Measurements from ENCODE around the gene RNFT2. TPM values are rescaled to one million over a fixed set of nuclear protein-coding genes. Genes with fewer than 3 reads are reported as not detected.
A peak's percentile ranks its signal among the peaks of the same experiment; 100 is the strongest.

RNFT2 gene
- total RNA-seq, 1 donor from 2014 or later, result 0.66 TPM

- Histone ChIP-seq H3K27me3 (ENCODE audit: low read depth) (no peaks in the 10 kb centered on the region), H3K9me3 (replicated peaks) (no peaks in the 10 kb centered on the region), H3K4me3 (no peak overlapping the region), H3K27ac (replicated peaks) (no peak overlapping the region), H3K36me3 (peaks cover 27% of the 10 kb centered on the region), H3K4me1 (peaks cover 38% of the 10 kb centered on the region)
- intact Hi-C loops (cut with micrococcal nuclease), result no loop called here
- no peak for TF ChIP-seq CTCF (IDR thresholded peaks at IDR 0.05; ENCODE audit: borderline replicate concordance)
- no peak for DNase-seq
Measured at GRCh38 chr12:116731801-116732200, 6.3 kb upstream of the RNFT2 start.

GRCh38 chr12:116734156-116734768 is 3.9 kb upstream of the RNFT2 start:
- no peaks in the 10 kb centered on the region for H3K9me3 ChIP-seq (replicated peaks)
- no peaks in the 10 kb centered on the region for H3K27me3 ChIP-seq (ENCODE audit: low read depth)
- peaks cover 27% of the 10 kb centered on the region for H3K36me3 ChIP-seq
- intact Hi-C loops (cut with micrococcal nuclease), result no loop called here
- H3K4me1 ChIP-seq, result peaks cover 32% of the 10 kb centered on the region
- H3K4me3 ChIP-seq, result no peak overlapping the region
- no peak overlapping the region for H3K27ac ChIP-seq (replicated peaks)
- no peak for TF ChIP-seq CTCF (IDR thresholded peaks at IDR 0.05; ENCODE audit: borderline replicate concordance)
- no peak for DNase-seq

GRCh38 chr12:116735084-116735483 is 3.0 kb upstream of the RNFT2 start:
- intact Hi-C loops (cut with micrococcal nuclease), result no loop called here

GRCh38 chr12:116735951-116736599 is 2.0 kb upstream of the RNFT2 start:
- peak overlapping the region; percentile 98 for H3K4me3 ChIP-seq
- intact Hi-C loops (cut with micrococcal nuclease), result no loop called here

More at GRCh38 chr12:116735084-116735483, 3.0 kb upstream of the RNFT2 start:
- TF ChIP-seq CTCF (IDR thresholded peaks at IDR 0.05; ENCODE audit: borderline replicate concordance), result no peak
- Histone ChIP-seq H3K4me3 (no peak overlapping the region), H3K27ac (replicated peaks) (no peak overlapping the region), H3K27me3 (ENCODE audit: low read depth) (no peaks in the 10 kb centered on the region), H3K4me1 (peaks cover 32% of the 10 kb centered on the region), H3K36me3 (peaks cover 27% of the 10 kb centered on the region), H3K9me3 (replicated peaks) (no peaks in the 10 kb centered on the region)
- DNase-seq, result no peak

More at GRCh38 chr12:116735951-116736599, 2.0 kb upstream of the RNFT2 start:
- peaks cover 32% of the 10 kb centered on the region for H3K4me1 ChIP-seq
- H3K27me3 ChIP-seq (ENCODE audit: low read depth), result no peaks in the 10 kb centered on the region
- TF ChIP-seq CTCF (IDR thresholded peaks at IDR 0.05; ENCODE audit: borderline replicate concordance), result no peak
- H3K9me3 ChIP-seq (replicated peaks), result no peaks in the 10 kb centered on the region
- H3K36me3 ChIP-seq, result peaks cover 27% of the 10 kb centered on the region
- DNase-seq, result no peak
- peak overlapping the region; percentile 87 for H3K27ac ChIP-seq (replicated peaks)
